HepG2 (cell line): Measurements from ENCODE around the gene CREB3. TPM values are rescaled to one million over a fixed set of nuclear protein-coding genes. Genes with fewer than 3 reads are reported as not detected.

Experiments used
- CHD2 ChIP-seq: IDR thresholded peaks from 2 replicates; pipeline ENCODE4 v1.6.1; 2011; ENCODE audit warnings: low read depth, low read length, improper control_type of control experiment
- EZH2 ChIP-seq: conservative IDR thresholded peaks from 2 replicates; pipeline ENCODE4 v1.6.1; 2012; ENCODE audit warnings: mild to moderate bottlenecking, low read depth, low read length, moderate library complexity
- HDAC6 ChIP-seq: fragments of 200-600 bp; sonication (generic); IDR thresholded peaks from 2 replicates; pipeline ENCODE4 v1.7.0; 2017; ENCODE audit warnings: mild to moderate bottlenecking, antibody characterized with exemption, low read length, low read depth
- HOXA5 ChIP-seq: sonication (generic); formaldehyde crosslinking; IDR thresholded peaks from 2 replicates; pipeline ENCODE4 v1.4.0; 2020; ENCODE audit warnings: missing genetic modification reagents
- PHB2 ChIP-seq: fragments of 450-650 bp; IDR thresholded peaks from 2 replicates; pipeline ENCODE4 v1.6.1; 2018; ENCODE audit not compliant: partially characterized antibody
- RXRA ChIP-seq: sonication (generic); formaldehyde crosslinking; IDR thresholded peaks from 2 replicates; pipeline ENCODE4 v1.5.1; 2020; ENCODE audit warnings: missing genetic modification reagents
- TBX2 ChIP-seq: sonication (generic); formaldehyde crosslinking; IDR thresholded peaks from 2 replicates; pipeline ENCODE4 v1.5.0; 2020; ENCODE audit warnings: missing genetic modification reagents, mild to moderate bottlenecking, borderline replicate concordance
- TGIF2 ChIP-seq: IDR thresholded peaks from 2 replicates; pipeline ENCODE4 v1.6.1; 2016; ENCODE audit warnings: control low read depth, missing compliant biosample characterization
- ZNF30 ChIP-seq: sonication (generic); formaldehyde crosslinking; IDR thresholded peaks from 2 replicates; pipeline ENCODE4 v1.5.0; 2020; ENCODE audit warnings: mild to moderate bottlenecking, missing genetic modification reagents
- ZNF350 ChIP-seq: sonication (generic); formaldehyde crosslinking; IDR thresholded peaks from 2 replicates; pipeline ENCODE4 v1.4.0; 2020; ENCODE audit warnings: mild to moderate bottlenecking, low read depth, missing genetic modification reagents, borderline replicate concordance
- ZNF773 ChIP-seq: sonication (generic); formaldehyde crosslinking; IDR thresholded peaks from 2 replicates; pipeline ENCODE4 v1.4.0; 2020; ENCODE audit warnings: missing genetic modification reagents, borderline replicate concordance
- ZNF850 ChIP-seq: sonication (generic); formaldehyde crosslinking; conservative IDR thresholded peaks from 2 replicates; pipeline ENCODE4 v1.9.0; 2021; ENCODE audit warnings: mild to moderate bottlenecking, missing genetic modification reagents
- polyA plus RNA-seq, 8 experiments: library from polyadenylated mRNA; depleted of rRNA in 3 of 8; stranded (reverse) in 7 of 8; unstranded in 1 of 8; fragments of >200 nt; fragmentation: Illumina TruSeq in 4 of 8; extraction: Trizol in 4 of 8; gene quantifications; 2 replicates each; pipeline versions ENCODE4 v1.2.1 to v1.2.3, GENCODE V29; 2011 to 2016; ENCODE audit warnings: low read depth in 4 of 8, missing spikeins in 1 of 8, mixed read lengths in 1 of 8; ENCODE audit not compliant: insufficient read depth in 1 of 8
- total RNA-seq, 5 experiments: library from RNA; depleted of rRNA; stranded (reverse); fragments of >200 nt; fragmentation: Illumina TruSeq; extraction: Trizol; gene quantifications; 2 replicates each; pipeline ENCODE4 v1.2.3, GENCODE V29; 2016; ENCODE audit warnings: low read depth in 1 of 5
- TF ChIP-seq, protein P1 (sequence below): IDR thresholded peaks from 2 replicates; pipeline ENCODE4 v1.6.1; 2016; ENCODE audit warnings: missing biosample characterization, missing genetic modification reagents, low read depth
- TF ChIP-seq, protein P2 (sequence below): sonication (generic); formaldehyde crosslinking; IDR thresholded peaks from 2 replicates; pipeline ENCODE4 v1.5.0; 2020; ENCODE audit warnings: mild to moderate bottlenecking, missing genetic modification reagents, borderline replicate concordance
- TF ChIP-seq, protein P3 (sequence below): sonication (generic); formaldehyde crosslinking; IDR thresholded peaks from 2 replicates; pipeline ENCODE4 v1.5.0; 2020; ENCODE audit warnings: missing genetic modification reagents
- TF ChIP-seq, protein P4 (sequence below): sonication (generic); formaldehyde crosslinking; IDR thresholded peaks from 2 replicates; pipeline ENCODE4 v1.4.0; 2020; ENCODE audit warnings: mild to moderate bottlenecking, missing genetic modification reagents
- TF ChIP-seq, protein P5 (sequence below): sonication (generic); formaldehyde crosslinking; IDR thresholded peaks from 2 replicates; pipeline ENCODE4 v1.8.0; 2022; ENCODE audit warnings: missing genetic modification reagents, mild to moderate bottlenecking, inconsistent platforms, borderline replicate concordance

Gene CREB3
- total and polyA plus RNA-seq, 2 of the 13 experiments (the other 11 are each of a cell fraction or from before 2014, with no cell fraction given) = 11.1 to 34.2 TPM

DNA sequence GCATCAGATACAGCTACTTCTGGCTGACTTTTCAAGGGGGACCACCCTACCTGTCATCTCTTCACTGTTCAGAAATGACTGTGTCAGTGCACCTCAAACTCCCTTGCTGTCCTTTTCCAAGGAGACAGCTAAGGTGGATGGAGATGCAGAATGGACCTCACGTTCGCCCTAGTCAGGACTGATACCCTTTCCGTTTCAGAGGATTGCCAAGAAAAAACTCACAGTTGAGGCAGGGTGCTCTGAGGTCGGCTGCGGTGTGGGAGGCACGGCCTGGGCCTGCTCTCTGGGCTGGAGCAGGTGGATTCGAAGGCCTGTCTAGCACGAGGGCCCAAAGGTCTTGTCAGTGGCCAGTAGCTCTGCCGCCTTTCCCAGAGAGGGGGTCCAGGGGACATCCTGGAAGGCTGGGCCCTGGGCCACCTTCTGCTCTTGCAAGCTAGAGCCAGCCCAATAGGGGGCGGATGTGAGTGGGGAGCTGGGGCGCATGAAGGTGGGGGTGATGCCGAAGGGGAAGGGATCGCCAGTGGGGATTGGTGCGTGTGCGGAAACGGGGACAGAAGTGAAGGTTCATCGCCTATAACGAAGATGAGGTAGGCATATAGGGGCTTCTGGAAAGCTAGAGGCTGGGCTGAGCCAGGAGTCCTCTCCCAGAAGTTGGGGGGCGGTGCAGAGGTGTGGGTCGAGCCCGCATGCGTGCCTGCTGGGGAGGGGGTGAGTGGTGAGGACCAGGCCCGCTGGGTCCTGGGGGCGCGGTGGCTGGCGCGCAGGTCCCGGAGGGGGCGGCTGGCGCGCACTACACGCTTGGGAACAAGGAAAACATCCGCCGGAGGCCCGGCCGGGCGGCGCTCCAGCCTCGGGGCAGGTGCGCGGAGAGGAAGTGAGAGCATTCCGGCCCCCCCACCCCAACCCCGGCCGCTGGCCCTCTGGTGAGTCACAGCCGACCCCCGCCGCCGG lies 24.1 kb downstream of the CREB3 start (continued):
- TF ChIP-seq ZNF30 (CRISPR knock-in tag) (no peak), TBX2 (CRISPR knock-in tag) (peak; percentile 63), TGIF2 (peak; percentile 64; the same call in 1 of the 2 replicates), ZNF350 (CRISPR knock-in tag) (peak; percentile 49; the same call in 1 of the 2 replicates), ZNF850 (CRISPR knock-in tag) (no peak), ZNF773 (CRISPR knock-in tag) (0 out of 2 replicates have a peak, but pooled peaks have one; percentile 59), EZH2 (no peak), HDAC6 (no peak), CHD2 (no peak), HOXA5 (CRISPR knock-in tag) (peak; percentile 91; the same call in 1 of the 2 replicates), RXRA (CRISPR knock-in tag) (peak; percentile 30; the same call in 1 of the 2 replicates), PHB2 (no peak)
- TF ChIP-seq, protein P1, sequence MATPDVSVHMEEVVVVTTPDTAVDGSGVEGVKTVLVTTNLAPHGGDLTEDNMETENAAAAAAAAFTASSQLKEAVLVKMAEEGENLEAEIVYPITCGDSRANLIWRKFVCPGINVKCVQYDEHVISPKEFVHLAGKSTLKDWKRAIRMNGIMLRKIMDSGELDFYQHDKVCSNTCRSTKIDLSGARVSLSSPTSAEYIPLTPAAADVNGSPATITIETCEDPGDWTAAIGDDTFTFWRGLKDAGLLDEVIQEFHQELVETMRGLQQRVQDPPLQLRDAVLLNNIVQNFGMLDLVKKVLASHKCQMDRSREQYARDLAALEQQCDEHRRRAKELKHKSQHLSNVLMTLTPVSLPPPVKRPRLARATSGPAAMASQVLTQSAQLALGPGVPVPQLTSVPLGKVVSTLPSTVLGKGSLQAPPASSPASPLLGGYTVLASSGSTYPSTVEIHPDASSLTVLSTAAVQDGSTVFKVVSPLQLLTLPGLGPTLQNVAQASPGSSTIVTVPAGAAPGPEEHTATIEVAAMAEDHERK (CRISPR knock-in tag) = no peak
- TF ChIP-seq, protein P2, sequence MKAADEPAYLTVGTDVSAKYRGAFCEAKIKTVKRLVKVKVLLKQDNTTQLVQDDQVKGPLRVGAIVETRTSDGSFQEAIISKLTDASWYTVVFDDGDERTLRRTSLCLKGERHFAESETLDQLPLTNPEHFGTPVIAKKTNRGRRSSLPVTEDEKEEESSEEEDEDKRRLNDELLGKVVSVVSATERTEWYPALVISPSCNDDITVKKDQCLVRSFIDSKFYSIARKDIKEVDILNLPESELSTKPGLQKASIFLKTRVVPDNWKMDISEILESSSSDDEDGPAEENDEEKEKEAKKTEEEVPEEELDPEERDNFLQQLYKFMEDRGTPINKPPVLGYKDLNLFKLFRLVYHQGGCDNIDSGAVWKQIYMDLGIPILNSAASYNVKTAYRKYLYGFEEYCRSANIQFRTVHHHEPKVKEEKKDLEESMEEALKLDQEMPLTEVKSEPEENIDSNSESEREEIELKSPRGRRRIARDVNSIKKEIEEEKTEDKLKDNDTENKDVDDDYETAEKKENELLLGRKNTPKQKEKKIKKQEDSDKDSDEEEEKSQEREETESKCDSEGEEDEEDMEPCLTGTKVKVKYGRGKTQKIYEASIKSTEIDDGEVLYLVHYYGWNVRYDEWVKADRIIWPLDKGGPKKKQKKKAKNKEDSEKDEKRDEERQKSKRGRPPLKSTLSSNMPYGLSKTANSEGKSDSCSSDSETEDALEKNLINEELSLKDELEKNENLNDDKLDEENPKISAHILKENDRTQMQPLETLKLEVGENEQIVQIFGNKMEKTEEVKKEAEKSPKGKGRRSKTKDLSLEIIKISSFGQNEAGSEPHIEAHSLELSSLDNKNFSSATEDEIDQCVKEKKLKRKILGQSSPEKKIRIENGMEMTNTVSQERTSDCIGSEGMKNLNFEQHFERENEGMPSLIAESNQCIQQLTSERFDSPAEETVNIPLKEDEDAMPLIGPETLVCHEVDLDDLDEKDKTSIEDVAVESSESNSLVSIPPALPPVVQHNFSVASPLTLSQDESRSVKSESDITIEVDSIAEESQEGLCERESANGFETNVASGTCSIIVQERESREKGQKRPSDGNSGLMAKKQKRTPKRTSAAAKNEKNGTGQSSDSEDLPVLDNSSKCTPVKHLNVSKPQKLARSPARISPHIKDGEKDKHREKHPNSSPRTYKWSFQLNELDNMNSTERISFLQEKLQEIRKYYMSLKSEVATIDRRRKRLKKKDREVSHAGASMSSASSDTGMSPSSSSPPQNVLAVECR (CRISPR knock-in tag) = peak; percentile 78; the same call in 1 of the 2 replicates
- TF ChIP-seq, protein P3, sequence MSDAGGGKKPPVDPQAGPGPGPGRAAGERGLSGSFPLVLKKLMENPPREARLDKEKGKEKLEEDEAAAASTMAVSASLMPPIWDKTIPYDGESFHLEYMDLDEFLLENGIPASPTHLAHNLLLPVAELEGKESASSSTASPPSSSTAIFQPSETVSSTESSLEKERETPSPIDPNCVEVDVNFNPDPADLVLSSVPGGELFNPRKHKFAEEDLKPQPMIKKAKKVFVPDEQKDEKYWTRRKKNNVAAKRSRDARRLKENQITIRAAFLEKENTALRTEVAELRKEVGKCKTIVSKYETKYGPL = no peak
- TF ChIP-seq, protein P4, sequence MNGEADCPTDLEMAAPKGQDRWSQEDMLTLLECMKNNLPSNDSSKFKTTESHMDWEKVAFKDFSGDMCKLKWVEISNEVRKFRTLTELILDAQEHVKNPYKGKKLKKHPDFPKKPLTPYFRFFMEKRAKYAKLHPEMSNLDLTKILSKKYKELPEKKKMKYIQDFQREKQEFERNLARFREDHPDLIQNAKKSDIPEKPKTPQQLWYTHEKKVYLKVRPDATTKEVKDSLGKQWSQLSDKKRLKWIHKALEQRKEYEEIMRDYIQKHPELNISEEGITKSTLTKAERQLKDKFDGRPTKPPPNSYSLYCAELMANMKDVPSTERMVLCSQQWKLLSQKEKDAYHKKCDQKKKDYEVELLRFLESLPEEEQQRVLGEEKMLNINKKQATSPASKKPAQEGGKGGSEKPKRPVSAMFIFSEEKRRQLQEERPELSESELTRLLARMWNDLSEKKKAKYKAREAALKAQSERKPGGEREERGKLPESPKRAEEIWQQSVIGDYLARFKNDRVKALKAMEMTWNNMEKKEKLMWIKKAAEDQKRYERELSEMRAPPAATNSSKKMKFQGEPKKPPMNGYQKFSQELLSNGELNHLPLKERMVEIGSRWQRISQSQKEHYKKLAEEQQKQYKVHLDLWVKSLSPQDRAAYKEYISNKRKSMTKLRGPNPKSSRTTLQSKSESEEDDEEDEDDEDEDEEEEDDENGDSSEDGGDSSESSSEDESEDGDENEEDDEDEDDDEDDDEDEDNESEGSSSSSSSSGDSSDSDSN (CRISPR knock-in tag) = peak; percentile 91
- TF ChIP-seq, protein P5, sequence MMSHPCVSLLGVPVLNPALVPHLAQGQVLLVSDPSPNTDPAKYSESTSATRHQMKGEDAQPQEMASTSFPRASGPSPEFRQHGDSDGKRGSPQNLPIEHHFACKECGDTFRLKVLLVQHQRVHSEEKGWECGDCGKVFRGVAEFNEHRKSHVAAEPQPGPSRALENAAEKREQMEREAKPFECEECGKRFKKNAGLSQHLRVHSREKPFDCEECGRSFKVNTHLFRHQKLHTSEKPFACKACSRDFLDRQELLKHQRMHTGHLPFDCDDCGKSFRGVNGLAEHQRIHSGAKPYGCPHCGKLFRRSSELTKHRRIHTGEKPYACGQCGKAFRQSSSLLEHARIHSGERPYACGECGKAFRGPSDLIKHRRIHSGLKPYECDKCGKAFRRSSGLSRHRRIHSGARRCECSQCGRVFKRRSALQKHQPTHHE (CRISPR knock-in tag) = no peak; the same call in 1 of the 2 replicates
